Esophagus squamous epithelium (tissue), 4 donors: ENCODE results near the gene PEX14.

Source experiments
- CTCF ChIP-seq, 6 experiments: fragments of 450-650 bp in 4 of 6; fragments of 200-600 bp in 2 of 6; sonication (generic) in 2 of 6; IDR thresholded peaks; one replicate each; pipeline ENCODE4 v1.5.1; 2016 to 2019; ENCODE audit warnings: antibody characterized with exemption in 6 of 6, mild to moderate bottlenecking in 4 of 6, moderate library complexity in 4 of 6
- POLR2A ChIP-seq, 4 donors: fragments of 450-650 bp; IDR thresholded peaks; one replicate each; pipeline ENCODE4 v1.6.1; 2017; ENCODE audit warnings: antibody characterized with exemption in 4 of 4, mild to moderate bottlenecking in 4 of 4, moderate library complexity in 3 of 4

- TF ChIP-seq CTCF (IDR thresholded peaks at IDR 0.05) (peak in 1 of 6 experiments; percentile 16), POLR2A (IDR thresholded peaks at IDR 0.05) (peak in 3 of 4 donors; percentile 12 to 74 (median 62))
Observed at GRCh38 chr1:10472220-10473144, 2.3 kb upstream of the PEX14 start, which contains the start of gene DFFA.
